HCT116 (cell line): ENCODE measurements around the gene LRCH4. TPM values are rescaled to one million over a fixed set of nuclear protein-coding genes. Genes with fewer than 3 reads are reported as not detected.

Experiments used
- ATAC-seq: fragments of 200-7000 bp; cut with Tn5 transposase; 2 replicates; pipeline ENCODE4 v1.9.1; 2020; ENCODE audit warnings: mild to moderate bottlenecking, moderate library complexity
- BruUV-seq: library from RNA; stranded (reverse); fragments of 400-500 nt; replicated peaks from 2 replicates; lab custom pipeline; 2021; lab: Mats Ljungman, UMichigan
- CTCF ChIA-PET: fragments of 300-600 bp; sonication (Branson Sonifier 250); formaldehyde crosslinking; loops from one replicate; lab custom pipeline; 2021; ENCODE audit warnings: antibody characterized with exemption; lab: Charles Lee
- POLR2A ChIA-PET: fragments of 300-600, 350-600 bp; sonication (Branson Sonifier 250); formaldehyde crosslinking; loops from one replicate; lab custom pipeline; 2021; ENCODE audit warnings: antibody characterized with exemption; lab: Charles Lee
- RAD21 ChIA-PET, 2 experiments: fragments of 300-600 bp; sonication (Branson Sonifier 250); formaldehyde crosslinking; loops; one replicate each; lab custom pipeline; 2023; ENCODE audit warnings: low total read pairs in 2 of 2; ENCODE audit not compliant: uncharacterized antibody in 2 of 2, unreplicated experiment in 2 of 2, low non-redundant PET in 1 of 2; lab: Charles Lee
- DNase-seq: peaks from one replicate; pipeline ENCODE4 v3.0.0-alpha.2; 2010; ENCODE audit warnings: low read depth, low spot score
- H2AFZ ChIP-seq: fragments of 200-600 bp; shearing (Covaris generic), sonication (generic); 2 replicates; pipeline ENCODE4 v1.6.1; 2017; ENCODE audit warnings: low read depth, mixed run types, mixed read lengths, antibody characterized with exemption, low read length; ENCODE audit not compliant: poor library complexity, severe bottlenecking
- H3K27ac ChIP-seq: 2 replicates; pipeline ENCODE4 v1.5.1; 2012; ENCODE audit warnings: low read depth, low read length
- H3K27me3 ChIP-seq: fragments of 200-600 bp; sonication (generic); 2 replicates; pipeline ENCODE4 v1.6.1; 2016; ENCODE audit warnings: mixed run types, low read length, mixed read lengths; ENCODE audit not compliant: insufficient read depth
- H3K36me3 ChIP-seq, 2 experiments: fragments of 200-500 bp in 1 of 2; fragments of 200-600 bp in 1 of 2; sonication (Bioruptor generic) in 1 of 2; sonication (generic) in 1 of 2; 2 replicates each; pipeline versions ENCODE4 v1.5.1 to v1.6.1; 2014 to 2016; ENCODE audit warnings: low read length in 2 of 2, inconsistent platforms in 1 of 2, mixed read lengths in 1 of 2, mixed run types in 1 of 2; ENCODE audit not compliant: insufficient read depth in 2 of 2, control insufficient read depth in 1 of 2
- H3K4me1 ChIP-seq, 2 experiments: fragments of 200-600 bp in 1 of 2; sonication (generic) in 1 of 2; 2 replicates each; pipeline versions ENCODE4 v1.5.1 to v1.6.1; 2012 to 2017; ENCODE audit warnings: low read length in 2 of 2, inconsistent platforms in 1 of 2, mild to moderate bottlenecking in 1 of 2, mixed read lengths in 1 of 2, mixed run types in 1 of 2, moderate library complexity in 1 of 2; ENCODE audit not compliant: insufficient read depth in 2 of 2, control insufficient read depth in 1 of 2
- H3K4me2 ChIP-seq: fragments of 200-600 bp; sonication (generic); 2 replicates; pipeline ENCODE4 v1.6.1; 2017; ENCODE audit warnings: mixed run types, low read length, mixed read lengths
- H3K4me3 ChIP-seq, 2 experiments: fragments of 200-600 bp in 1 of 2; sonication (generic) in 1 of 2; replicated peaks in 1 of 2; 2 replicates each; pipeline ENCODE4 v1.5.1; 2011 to 2016; ENCODE audit warnings: low read length in 2 of 2, control low read depth in 1 of 2, low read depth in 1 of 2, mild to moderate bottlenecking in 1 of 2, mixed read lengths in 1 of 2, mixed run types in 1 of 2
- H3K79me2 ChIP-seq: fragments of 200-600 bp; sonication (generic); 2 replicates; pipeline ENCODE4 v1.6.1; 2017; ENCODE audit warnings: mild to moderate bottlenecking, mixed run types, low read length, moderate library complexity, mixed read lengths; ENCODE audit not compliant: insufficient read depth
- H3K9ac ChIP-seq: fragments of 200-600 bp; sonication (generic); 2 replicates; pipeline ENCODE4 v1.6.1; 2016; ENCODE audit warnings: low read length, mixed read lengths
- H3K9me2 ChIP-seq: fragments of 200-600 bp; sonication (generic), shearing (Covaris generic); 2 replicates; pipeline ENCODE4 v1.6.1; 2017; ENCODE audit warnings: mixed run types, mild to moderate bottlenecking, moderate library complexity; ENCODE audit not compliant: insufficient read depth
- H3K9me3 ChIP-seq, 2 experiments: fragments of 200-500 bp in 1 of 2; fragments of 200-600 bp in 1 of 2; sonication (Bioruptor generic) in 1 of 2; sonication (generic) in 1 of 2; 2 replicates each; pipeline ENCODE4 v1.6.1; 2014 to 2017; ENCODE audit warnings: low read length in 2 of 2, mixed read lengths in 2 of 2, inconsistent platforms in 1 of 2, low read depth in 1 of 2, mild to moderate bottlenecking in 1 of 2, mixed run types in 1 of 2, moderate library complexity in 1 of 2; ENCODE audit not compliant: control insufficient read depth in 1 of 2, insufficient read depth in 1 of 2
- H4K20me1 ChIP-seq: fragments of 200-600 bp; sonication (generic), shearing (Covaris generic); 2 replicates; pipeline ENCODE4 v1.6.1; 2017; ENCODE audit warnings: mixed run types, mild to moderate bottlenecking, moderate library complexity; ENCODE audit not compliant: insufficient read depth
- CBX3 ChIP-seq: IDR thresholded peaks from 2 replicates; pipeline ENCODE4 v1.6.1; 2012; ENCODE audit warnings: low read depth
- CEBPB ChIP-seq: IDR thresholded peaks from 2 replicates; pipeline ENCODE4 v1.6.1; 2012; ENCODE audit warnings: low read depth
- EGR1 ChIP-seq: IDR thresholded peaks from 2 replicates; pipeline ENCODE4 v1.6.1; 2012; ENCODE audit warnings: low read depth
- EZH2 ChIP-seq: fragments of 200-600 bp; sonication (generic); IDR thresholded peaks from 2 replicates; pipeline ENCODE4 v1.6.1; 2017; ENCODE audit warnings: antibody characterized with exemption, mixed run types
- EZH2phosphoT487 ChIP-seq: fragments of 200-600 bp; IDR thresholded peaks from 2 replicates; pipeline ENCODE4 v1.6.1; 2018; ENCODE audit warnings: antibody characterized with exemption, borderline replicate concordance
- FOSL1 ChIP-seq: IDR thresholded peaks from 2 replicates; pipeline ENCODE4 v1.6.1; 2012; ENCODE audit warnings: low read depth
- MAX ChIP-seq: IDR thresholded peaks from 2 replicates; pipeline ENCODE4 v1.6.1; 2012
- REST ChIP-seq: IDR thresholded peaks from 2 replicates; pipeline ENCODE4 v1.6.1; 2012; ENCODE audit warnings: low read depth
- SIN3A ChIP-seq: IDR thresholded peaks from 2 replicates; pipeline ENCODE4 v1.6.1; 2012; ENCODE audit warnings: low read depth
- SRF ChIP-seq: IDR thresholded peaks from 2 replicates; pipeline ENCODE4 v1.6.1; 2012; ENCODE audit warnings: low read depth
- intact Hi-C: fragments of 100-400 bp; cut with micrococcal nuclease; formaldehyde crosslinking; loops from 2 replicates; pipeline ENCODE4 v1.10.0; 2022
- total RNA-seq: library from RNA; stranded (reverse); gene quantifications from one replicate; pipeline ENCODE4 v1.2.1, GENCODE V29; 2021; ENCODE audit not compliant: unreplicated experiment

The LRCH4 gene
- total RNA-seq, 1 experiment from 2014 or later, result 47.9 TPM

GRCh38 chr7:100561491-100562194 lies 24.3 kb downstream of the LRCH4 start:
- ChIA-PET CTCF (no interaction called here), RAD21 (no interaction called here)
- DNase-seq, result no peak
- BruUV-seq, result no TSS peak
- H3K4me1 ChIP-seq, result 0 out of 4 replicates have a peak, but pooled peaks cover 0 to 3% of the 10 kb centered on the region in 2 experiments
- TF ChIP-seq SRF, result no peak
- TF ChIP-seq SIN3A, result no peak
- TF ChIP-seq EGR1, result no peak
- no peak for TF ChIP-seq EZH2phosphoT487
- TF ChIP-seq FOSL1, result no peak
- no peak for TF ChIP-seq CBX3
- no peak for TF ChIP-seq REST
- TF ChIP-seq MAX, result no peak
- TF ChIP-seq CEBPB, result no peak
- no peak for TF ChIP-seq EZH2
- TF ChIP-seq, all 23 proteins: peak for 0
- H3K27ac ChIP-seq, result no peak overlapping the region
- H3K27me3 ChIP-seq, result no peaks in the 10 kb centered on the region
- H2AFZ ChIP-seq, result no peak overlapping the region
- no peak overlapping the region for H3K4me2 ChIP-seq
- ATAC-seq, result no peak
- H3K4me3 ChIP-seq, result no peak overlapping the region
- H3K79me2 ChIP-seq, result no peaks in the 10 kb centered on the region
- no peaks in the 10 kb centered on the region for H3K9me3 ChIP-seq
- POLR2A ChIA-PET, result no interaction called here
- no peaks in the 10 kb centered on the region for H3K9me2 ChIP-seq
- H3K9ac ChIP-seq, result no peak overlapping the region
- no peaks in the 10 kb centered on the region for H3K36me3 ChIP-seq
- H4K20me1 ChIP-seq, result no peaks in the 10 kb centered on the region
- intact Hi-C loops, result no loop called here
